ENCODE measurements around the gene RNF144B. TPM values are rescaled to one million over a fixed set of nuclear protein-coding genes. Genes with fewer than 3 reads are reported as not detected.

Gene RNF144B
- total and polyA plus RNA-seq, 2 experiments from 2014 or later = 4.2 to 9.0 TPM

GRCh38 chr6:18441251-18441979 is 54.3 kb downstream of the RNF144B start:
- H2AFZ ChIP-seq = no peak overlapping the region
- H3K4me1 Mint-ChIP-seq = no peaks in the 10 kb centered on the region
- H3K36me3 ChIP-seq (ENCODE audit: insufficient read depth) = no peaks in the 10 kb centered on the region
- H3K9me2 ChIP-seq (ENCODE audit: insufficient read depth) = no peaks in the 10 kb centered on the region
- TF ChIP-seq JUNB (IDR thresholded peaks at IDR 0.05; ENCODE audit: unreplicated experiment) = no peak
- TF ChIP-seq, protein P1, sequence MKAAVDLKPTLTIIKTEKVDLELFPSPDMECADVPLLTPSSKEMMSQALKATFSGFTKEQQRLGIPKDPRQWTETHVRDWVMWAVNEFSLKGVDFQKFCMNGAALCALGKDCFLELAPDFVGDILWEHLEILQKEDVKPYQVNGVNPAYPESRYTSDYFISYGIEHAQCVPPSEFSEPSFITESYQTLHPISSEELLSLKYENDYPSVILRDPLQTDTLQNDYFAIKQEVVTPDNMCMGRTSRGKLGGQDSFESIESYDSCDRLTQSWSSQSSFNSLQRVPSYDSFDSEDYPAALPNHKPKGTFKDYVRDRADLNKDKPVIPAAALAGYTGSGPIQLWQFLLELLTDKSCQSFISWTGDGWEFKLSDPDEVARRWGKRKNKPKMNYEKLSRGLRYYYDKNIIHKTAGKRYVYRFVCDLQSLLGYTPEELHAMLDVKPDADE (IDR thresholded peaks at IDR 0.05) = no peak
- no peak for TF ChIP-seq NANOG (IDR thresholded peaks at IDR 0.05; ENCODE audit: borderline replicate concordance)
- no peak for TF ChIP-seq EZH2 (IDR thresholded peaks at IDR 0.05; ENCODE audit: low read depth, unreplicated experiment)
- no peak for TF ChIP-seq ZNF114 (CRISPR knock-in tag; IDR thresholded peaks at IDR 0.05)
- TF ChIP-seq EZH2phosphoT487 (IDR thresholded peaks at IDR 0.05; ENCODE audit: unreplicated experiment) = no peak
- TF ChIP-seq, protein P2, sequence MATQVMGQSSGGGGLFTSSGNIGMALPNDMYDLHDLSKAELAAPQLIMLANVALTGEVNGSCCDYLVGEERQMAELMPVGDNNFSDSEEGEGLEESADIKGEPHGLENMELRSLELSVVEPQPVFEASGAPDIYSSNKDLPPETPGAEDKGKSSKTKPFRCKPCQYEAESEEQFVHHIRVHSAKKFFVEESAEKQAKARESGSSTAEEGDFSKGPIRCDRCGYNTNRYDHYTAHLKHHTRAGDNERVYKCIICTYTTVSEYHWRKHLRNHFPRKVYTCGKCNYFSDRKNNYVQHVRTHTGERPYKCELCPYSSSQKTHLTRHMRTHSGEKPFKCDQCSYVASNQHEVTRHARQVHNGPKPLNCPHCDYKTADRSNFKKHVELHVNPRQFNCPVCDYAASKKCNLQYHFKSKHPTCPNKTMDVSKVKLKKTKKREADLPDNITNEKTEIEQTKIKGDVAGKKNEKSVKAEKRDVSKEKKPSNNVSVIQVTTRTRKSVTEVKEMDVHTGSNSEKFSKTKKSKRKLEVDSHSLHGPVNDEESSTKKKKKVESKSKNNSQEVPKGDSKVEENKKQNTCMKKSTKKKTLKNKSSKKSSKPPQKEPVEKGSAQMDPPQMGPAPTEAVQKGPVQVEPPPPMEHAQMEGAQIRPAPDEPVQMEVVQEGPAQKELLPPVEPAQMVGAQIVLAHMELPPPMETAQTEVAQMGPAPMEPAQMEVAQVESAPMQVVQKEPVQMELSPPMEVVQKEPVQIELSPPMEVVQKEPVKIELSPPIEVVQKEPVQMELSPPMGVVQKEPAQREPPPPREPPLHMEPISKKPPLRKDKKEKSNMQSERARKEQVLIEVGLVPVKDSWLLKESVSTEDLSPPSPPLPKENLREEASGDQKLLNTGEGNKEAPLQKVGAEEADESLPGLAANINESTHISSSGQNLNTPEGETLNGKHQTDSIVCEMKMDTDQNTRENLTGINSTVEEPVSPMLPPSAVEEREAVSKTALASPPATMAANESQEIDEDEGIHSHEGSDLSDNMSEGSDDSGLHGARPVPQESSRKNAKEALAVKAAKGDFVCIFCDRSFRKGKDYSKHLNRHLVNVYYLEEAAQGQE (IDR thresholded peaks at IDR 0.05; ENCODE audit: unreplicated experiment) = no peak
- TF ChIP-seq POLR2AphosphoS5 (IDR thresholded peaks at IDR 0.05; ENCODE audit: low read depth) = no peak
- TF ChIP-seq ZNF331 (CRISPR knock-in tag; IDR thresholded peaks at IDR 0.05; ENCODE audit: low read depth) = no peak
- TF ChIP-seq CREB1 (CRISPR knock-in tag; IDR thresholded peaks at IDR 0.05; ENCODE audit: low read depth) = no peak
- TF ChIP-seq STAT1 (IDR thresholded peaks at IDR 0.05; ENCODE audit: unreplicated experiment) = no peak
- no peak for TF ChIP-seq CTCF (conservative IDR thresholded peaks at IDR 0.05; ENCODE audit: low read depth in 2 of 2)
- no peak for TF ChIP-seq ZNF462 (CRISPR knock-in tag; IDR thresholded peaks at IDR 0.05)
- no peak overlapping the region for H3K27ac ChIP-seq (ENCODE audit: low read depth)
- H3K4me3 ChIP-seq = no peak overlapping the region
- DNase-seq (ENCODE audit: low spot score) = no peak
- H3K4me2 ChIP-seq = no peak overlapping the region
- no peak overlapping the region for H3K4me3 Mint-ChIP-seq
- H4K20me1 ChIP-seq (replicated peaks; ENCODE audit: insufficient read depth) = no peaks in the 10 kb centered on the region
- no peak for ATAC-seq
- no peaks in the 10 kb centered on the region for H3K27me3 ChIP-seq (ENCODE audit: insufficient read depth)
- no peaks in the 10 kb centered on the region for H3K36me3 Mint-ChIP-seq (ENCODE audit: low read depth)
- no peaks in the 10 kb centered on the region for H3K79me2 ChIP-seq (replicated peaks; ENCODE audit: insufficient read depth)
- no peaks in the 10 kb centered on the region for H3K9me3 Mint-ChIP-seq
- no peaks in the 10 kb centered on the region for H3F3A ChIP-seq (replicated peaks; ENCODE audit: low read depth)
- H3K4me1 ChIP-seq (ENCODE audit: insufficient read depth) = no peaks in the 10 kb centered on the region
- no peaks in the 10 kb centered on the region for H3K27me3 Mint-ChIP-seq (ENCODE audit: insufficient read depth, low read depth, poor library complexity)
- no peak overlapping the region for H3K27ac Mint-ChIP-seq
